ENCODE data around the gene STYK1.
"Not testable (repeated sequence)": the region's sequence is repeated elsewhere in the genome, so short reads cannot be mapped to it uniquely, and the experiment has no call there.

Gene STYK1

GRCh38 chr12:10612984-10613348, 60.9 kb downstream of the STYK1 start:
- no peak for TF ChIP-seq CTCF (conservative IDR thresholded peaks at IDR 0.05; ENCODE audit: control insufficient read depth, insufficient read depth, low read depth, low read length)
- DNase-seq (ENCODE audit: low read depth), result no peak
- H3K4me3 ChIP-seq (ENCODE audit: control insufficient read depth, low read depth, low read length), result peak overlapping the region; percentile 64

- peak overlapping the region; percentile 64 for H3K4me3 ChIP-seq (ENCODE audit: control insufficient read depth, low read depth, low read length)
- no peak for TF ChIP-seq CTCF (conservative IDR thresholded peaks at IDR 0.05; ENCODE audit: control insufficient read depth, insufficient read depth, low read depth, low read length)
- no peak for DNase-seq (ENCODE audit: low read depth)
These were observed 61.7 kb downstream of the STYK1 start for GRCh38 chr12:10612110-10612509.

GRCh38 chr12:10611258-10611657, 62.6 kb downstream of the STYK1 start:
- not testable (repeated sequence) for H3K4me3 ChIP-seq (ENCODE audit: control insufficient read depth, low read depth, low read length); DNase-seq (ENCODE audit: low read depth)

GRCh38 chr12:10610188-10610587, 63.7 kb downstream of the STYK1 start:
- H3K4me3 ChIP-seq (ENCODE audit: control insufficient read depth, low read depth, low read length), result no peak overlapping the region
- no peak for TF ChIP-seq CTCF (conservative IDR thresholded peaks at IDR 0.05; ENCODE audit: control insufficient read depth, insufficient read depth, low read depth, low read length)
- no peak for DNase-seq (ENCODE audit: low read depth)

GRCh38 chr12:10607885-10608458, 65.9 kb downstream of the STYK1 start:
- peak; percentile 27 for DNase-seq (ENCODE audit: low read depth)
- no peak overlapping the region for H3K4me3 ChIP-seq (ENCODE audit: control insufficient read depth, low read depth, low read length)
- TF ChIP-seq CTCF (conservative IDR thresholded peaks at IDR 0.05; ENCODE audit: control insufficient read depth, insufficient read depth, low read depth, low read length), result peak; percentile 43

GRCh38 chr12:10601860-10602259, 72.0 kb downstream of the STYK1 start:
- TF ChIP-seq CTCF (conservative IDR thresholded peaks at IDR 0.05; ENCODE audit: control insufficient read depth, insufficient read depth, low read depth, low read length), result no peak
- no peak for DNase-seq (ENCODE audit: low read depth)

GRCh38 chr12:10600988-10601387, 72.9 kb downstream of the STYK1 start:
- DNase-seq (ENCODE audit: low read depth), result no peak
- TF ChIP-seq CTCF (conservative IDR thresholded peaks at IDR 0.05; ENCODE audit: control insufficient read depth, insufficient read depth, low read depth, low read length), result no peak

More at GRCh38 chr12:10601860-10602259, 72.0 kb downstream of the STYK1 start:
- H3K4me3 ChIP-seq (ENCODE audit: control insufficient read depth, low read depth, low read length), result no peak overlapping the region

More at GRCh38 chr12:10600988-10601387, 72.9 kb downstream of the STYK1 start:
- no peak overlapping the region for H3K4me3 ChIP-seq (ENCODE audit: control insufficient read depth, low read depth, low read length)

All from fibroblast of mammary gland (primary cell).